IMR-90 (cell line): Measurements from ENCODE around the gene RER1. TPM values are rescaled to one million over a fixed set of nuclear protein-coding genes. Genes with fewer than 3 reads are reported as not detected.
A peak's percentile ranks its signal among the peaks of the same experiment; 100 is the strongest.

Source experiments
- ATAC-seq: fragments of 200-7000 bp; cut with Tn5 transposase; 2 replicates; pipeline ENCODE4 v1.9.1; 2020; ENCODE audit warnings: low read depth, mild to moderate bottlenecking, moderate library complexity
- BruUV-seq: library from RNA; stranded (reverse); fragments of 400-500 nt; replicated peaks from 2 replicates; lab custom pipeline; 2021; lab: Mats Ljungman, UMichigan
- CTCF ChIA-PET: fragments of 300-600 bp; formaldehyde crosslinking; extraction: SDS; loops from one replicate; lab custom pipeline; 2021; ENCODE audit warnings: antibody characterized with exemption; lab: Yijun Ruan, JAX
- POLR2A ChIA-PET: fragments of 300-600 bp; sonication (Branson Sonifier 250); formaldehyde crosslinking; loops from one replicate; lab custom pipeline; 2022; ENCODE audit warnings: antibody characterized with exemption; ENCODE audit not compliant: unreplicated experiment; lab: Charles Lee
- DNase-seq: peaks from one replicate; pipeline ENCODE4 v3.0.0; 2013
- H2AFZ ChIP-seq: replicated peaks from 2 replicates; pipeline ENCODE3; 2013; ENCODE audit warnings: low read length, mild to moderate bottlenecking; ENCODE audit not compliant: poor library complexity
- H2AK5ac ChIP-seq: 2 replicates; pipeline ENCODE4 v1.6.1; 2013; ENCODE audit warnings: low read depth, low read length, inconsistent platforms
- H2AK9ac ChIP-seq: replicated peaks from 2 replicates; pipeline ENCODE3; 2013; ENCODE audit warnings: mild to moderate bottlenecking, low read depth, low read length, moderate library complexity; ENCODE audit not compliant: poor library complexity
- H2BK120ac ChIP-seq: 2 replicates; pipeline ENCODE4 v1.6.1; 2013; ENCODE audit warnings: low read depth, low read length, inconsistent platforms
- H2BK15ac ChIP-seq: 3 replicates; pipeline ENCODE4 v1.6.1; 2013; ENCODE audit warnings: low read depth, low read length, inconsistent platforms
- H2BK20ac ChIP-seq: 2 replicates; pipeline ENCODE4 v1.6.1; 2013; ENCODE audit warnings: low read depth, mild to moderate bottlenecking, inconsistent platforms, low read length, moderate library complexity
- H2BK5ac ChIP-seq: 2 replicates; pipeline ENCODE4 v1.6.1; 2013; ENCODE audit warnings: mild to moderate bottlenecking, low read depth, low read length, inconsistent platforms; ENCODE audit not compliant: poor library complexity, severe bottlenecking
- H3K14ac ChIP-seq: replicated peaks from 2 replicates; pipeline ENCODE4 v1.6.1; 2013; ENCODE audit warnings: low read depth, low read length, inconsistent platforms
- H3K18ac ChIP-seq: 2 replicates; pipeline ENCODE4 v1.6.1; 2013; ENCODE audit warnings: low read depth, low read length, control low read depth
- H3K23ac ChIP-seq: 2 replicates; pipeline ENCODE4 v1.6.1; 2013; ENCODE audit warnings: low read depth, low read length, inconsistent platforms
- H3K27ac ChIP-seq: 2 replicates; pipeline ENCODE4 v1.5.1; 2013; ENCODE audit warnings: mild to moderate bottlenecking, control low read depth, low read length; ENCODE audit not compliant: insufficient read depth
- H3K27me3 ChIP-seq: 2 replicates; pipeline ENCODE4 v1.6.1; 2013; ENCODE audit warnings: low read length; ENCODE audit not compliant: control insufficient read depth, insufficient read depth
- H3K36me3 ChIP-seq: 2 replicates; pipeline ENCODE4 v1.6.1; 2013; ENCODE audit warnings: low read length, mixed read lengths; ENCODE audit not compliant: control insufficient read depth, insufficient read depth
- H3K4ac ChIP-seq: 2 replicates; pipeline ENCODE4 v1.6.1; 2013; ENCODE audit warnings: low read depth, low read length, inconsistent platforms
- H3K4me1 ChIP-seq: 2 replicates; pipeline ENCODE4 v1.6.1; 2013; ENCODE audit warnings: low read length, mixed read lengths; ENCODE audit not compliant: control insufficient read depth, insufficient read depth
- H3K4me2 ChIP-seq: 2 replicates; pipeline ENCODE4 v1.6.1; 2013; ENCODE audit warnings: low read depth, mild to moderate bottlenecking, control low read depth, low read length, moderate library complexity
- H3K4me3 ChIP-seq: 2 replicates; pipeline ENCODE4 v1.5.1; 2013; ENCODE audit warnings: low read depth, mild to moderate bottlenecking, control low read depth, low read length, moderate library complexity; ENCODE audit not compliant: insufficient read depth
- H3K56ac ChIP-seq: 2 replicates; pipeline ENCODE4 v1.6.1; 2013; ENCODE audit warnings: low read length, inconsistent platforms; ENCODE audit not compliant: insufficient read depth; ENCODE audit errors: extremely low read depth
- H3K79me1 ChIP-seq, 2 experiments: 2 replicates each; pipeline ENCODE4 v1.6.1; 2013; ENCODE audit warnings: low read length in 2 of 2, inconsistent platforms in 1 of 2, low read depth in 1 of 2
- H3K9ac ChIP-seq: 2 replicates; pipeline ENCODE4 v1.6.1; 2013; ENCODE audit warnings: low read depth, low read length, control low read depth
- H3K9me1 ChIP-seq: 2 replicates; pipeline ENCODE4 v1.6.1; 2013; ENCODE audit warnings: low read length, inconsistent platforms; ENCODE audit not compliant: insufficient read depth
- H3K9me3 ChIP-seq: 2 replicates; pipeline ENCODE4 v1.6.1; 2013; ENCODE audit warnings: low read length; ENCODE audit not compliant: control insufficient read depth, insufficient read depth
- H4K20me1 ChIP-seq: 2 replicates; pipeline ENCODE4 v1.6.1; 2013; ENCODE audit warnings: low read length, inconsistent platforms; ENCODE audit not compliant: insufficient read depth
- H4K5ac ChIP-seq: 2 replicates; pipeline ENCODE4 v1.6.1; 2013; ENCODE audit warnings: mild to moderate bottlenecking, low read depth, low read length, control low read depth
- H4K8ac ChIP-seq, 2 experiments: 2 replicates each; pipeline ENCODE4 v1.6.1; 2013; ENCODE audit warnings: low read depth in 2 of 2, low read length in 2 of 2, control low read depth in 1 of 2, inconsistent platforms in 1 of 2
- H4K91ac ChIP-seq: 2 replicates; pipeline ENCODE4 v1.6.1; 2013; ENCODE audit warnings: low read depth, low read length, inconsistent platforms; ENCODE audit not compliant: insufficient read depth
- BHLHE40 ChIP-seq: fragments of 150-350 bp; IDR thresholded peaks from 2 replicates; pipeline ENCODE4 v1.6.1; 2016; ENCODE audit warnings: mild to moderate bottlenecking, low read depth, low read length
- CEBPB ChIP-seq: IDR thresholded peaks from 2 replicates; pipeline ENCODE4 v1.6.1; 2012; ENCODE audit warnings: low read depth, low read length, improper control_type of control experiment
- CHD1 ChIP-seq: IDR thresholded peaks from 2 replicates; pipeline ENCODE4 v1.6.1; 2012; ENCODE audit warnings: low read depth, low read length, improper control_type of control experiment
- ELK1 ChIP-seq: fragments of 150-350 bp; IDR thresholded peaks from 2 replicates; pipeline ENCODE4 v1.6.1; 2016; ENCODE audit warnings: low read depth, mild to moderate bottlenecking, low read length, moderate library complexity, borderline replicate concordance
- FOS ChIP-seq: fragments of 150-350 bp; IDR thresholded peaks from 2 replicates; pipeline ENCODE4 v1.6.1; 2016; ENCODE audit warnings: low read depth, low read length
- MAFK ChIP-seq: IDR thresholded peaks from 2 replicates; pipeline ENCODE4 v1.6.1; 2012; ENCODE audit warnings: low read depth, low read length, improper control_type of control experiment
- MXI1 ChIP-seq: IDR thresholded peaks from 2 replicates; pipeline ENCODE4 v1.6.1; 2012; ENCODE audit warnings: low read depth, mild to moderate bottlenecking, low read length, moderate library complexity, borderline replicate concordance
- NFE2L2 ChIP-seq: fragments of 150-350 bp; IDR thresholded peaks from 2 replicates; pipeline ENCODE4 v1.6.1; 2016; ENCODE audit warnings: low read depth, mild to moderate bottlenecking, low read length
- RCOR1 ChIP-seq: IDR thresholded peaks from 2 replicates; pipeline ENCODE4 v1.6.1; 2012; ENCODE audit warnings: mild to moderate bottlenecking, low read length, improper control_type of control experiment; ENCODE audit not compliant: insufficient replicate concordance
- SMC3 ChIP-seq: fragments of 150-350 bp; IDR thresholded peaks from 2 replicates; pipeline ENCODE4 v1.6.1; 2016; ENCODE audit warnings: low read depth, mild to moderate bottlenecking, antibody characterized with exemption, low read length, moderate library complexity
- USF2 ChIP-seq: fragments of 150-350 bp; IDR thresholded peaks from 2 replicates; pipeline ENCODE4 v1.6.1; 2017; ENCODE audit warnings: mild to moderate bottlenecking, antibody characterized with exemption, low read length, low read depth
- WGBS, 2 experiments: methylation state at CpG; one replicate each; pipeline versions ENCODE4 v1.1.5 to v1.1.7; 2013; ENCODE audit warnings: missing lambda C conversion rate in 2 of 2; ENCODE audit not compliant: insufficient read length in 1 of 2; ENCODE audit errors: extremely low coverage in 2 of 2; 5-methylcytosine and 5-hydroxymethylcytosine counted together
- dilution Hi-C: fragments of 300-500 bp; cut with HindIII; formaldehyde crosslinking; loops from one replicate; pipeline ENCODE4 v1.14.3; 2018; ENCODE audit warnings: low sequenced_read_pairs; ENCODE audit not compliant: unreplicated experiment
- in situ Hi-C: fragments of 300-500 bp; cut with MboI; formaldehyde crosslinking; loops from 3 replicates; pipeline ENCODE4 v1.14.3; 2019; ENCODE audit warnings: low sequenced_read_pairs, inconsistent platforms, mixed read lengths
- intact Hi-C: fragments of 100-400 bp; cut with micrococcal nuclease; formaldehyde crosslinking; loops from 2 replicates; pipeline ENCODE4 v1.10.0; 2022
- polyA plus RNA-seq, 3 experiments: library from polyadenylated mRNA; depleted of rRNA; stranded (reverse); fragments of >200 nt; gene quantifications; 2 replicates each; pipeline ENCODE4 v1.2.3, GENCODE V29; 2012; ENCODE audit warnings: low replicate concordance in 1 of 3
- total RNA-seq: library from RNA; depleted of rRNA; stranded (reverse); fragments of >200 nt; gene quantifications from 2 replicates; pipeline ENCODE4 v1.2.3, GENCODE V29; 2012
- TF ChIP-seq, protein P1 (sequence below): conservative IDR thresholded peaks from 2 replicates; pipeline ENCODE4 v1.5.1; 2012; ENCODE audit warnings: mild to moderate bottlenecking, low read depth, low read length, improper control_type of control experiment

The RER1 gene
- total and polyA plus RNA-seq, 2 of the 4 experiments (the other 2 are of a cell fraction): 47.1 to 240 TPM

- Histone ChIP-seq H3K27ac (no peak overlapping the region; the same call in 1 of the 2 replicates), H2BK120ac (no peak overlapping the region), H3K18ac (no peak overlapping the region), H3K4ac (peak overlapping the region; percentile 97), H2AK9ac (peak overlapping the region; percentile 99), H3K36me3 (peaks cover 7% of the 10 kb centered on the region; the same call in 1 of the 2 replicates), H2AFZ (peak overlapping the region; percentile 100), H3K9me1 (no peaks in the 10 kb centered on the region), H3K4me2 (peak overlapping the region; percentile 73; the same call in 1 of the 2 replicates), H4K91ac (0 out of 2 replicates have a peak overlapping the region, but pooled peaks have one; percentile 47), H3K14ac (0 out of 2 replicates have a peak overlapping the region, but pooled peaks have one; percentile 13), H2BK15ac (no peak overlapping the region), H3K56ac (peak overlapping the region; percentile 49; the same call in 1 of the 2 replicates), H4K20me1 (no peaks in the 10 kb centered on the region), H2BK20ac (no peak overlapping the region), H2AK5ac (peak overlapping the region; percentile 87), H3K9me3 (no peaks in the 10 kb centered on the region), H3K9ac (peak overlapping the region; percentile 77; the same call in 1 of the 2 replicates), H3K27me3 (no peaks in the 10 kb centered on the region; the same call in 1 of the 2 replicates), H3K79me1 (peaks cover 11 to 31% of the 10 kb centered on the region in 2 experiments), H3K23ac (peak overlapping the region; percentile 66), H3K4me3 (no peak overlapping the region), H4K5ac (no peak overlapping the region), H3K4me1 (peaks cover 12% of the 10 kb centered on the region), H4K8ac (peak overlapping the region; percentile 33 to 72; a peak in 2 of 4 replicates), H2BK5ac (peak overlapping the region; percentile 92)
- POLR2A ChIA-PET: no interaction called here
- in situ Hi-C loops: loop anchor here (5.0 to 25.0 kb wide), 3 partner anchors 129 to 1009 kb away; no protein-coding TSS in a partner anchor
- DNase-seq (no peak), ATAC-seq (no peak)
- BruUV-seq: no TSS peak
- dilution Hi-C loops: no loop called here
- CTCF ChIA-PET: interaction anchor here (0.7 to 1.0 kb wide), 2 partner anchors 10 to 47 kb away, joined by 3 read pairs; no protein-coding TSS in a partner anchor
- WGBS, 2 experiments: 56% methylated on average over 10 of the region's 28 CpGs; no CpG with 5 or more reads in 1 of the 2 experiments
- intact Hi-C loops: loop anchor here (1.0 to 10.0 kb wide), 4 partner anchors 114 to 1011 kb away; partner anchors contain the start of gene PANK4
- TF ChIP-seq ELK1 (no peak), NFE2L2 (no peak), USF2 (no peak), MAFK (no peak), FOS (no peak), SMC3 (no peak), CEBPB (no peak), RCOR1 (no peak), CHD1 (no peak), MXI1 (no peak), BHLHE40 (no peak)
- TF ChIP-seq, protein P1, sequence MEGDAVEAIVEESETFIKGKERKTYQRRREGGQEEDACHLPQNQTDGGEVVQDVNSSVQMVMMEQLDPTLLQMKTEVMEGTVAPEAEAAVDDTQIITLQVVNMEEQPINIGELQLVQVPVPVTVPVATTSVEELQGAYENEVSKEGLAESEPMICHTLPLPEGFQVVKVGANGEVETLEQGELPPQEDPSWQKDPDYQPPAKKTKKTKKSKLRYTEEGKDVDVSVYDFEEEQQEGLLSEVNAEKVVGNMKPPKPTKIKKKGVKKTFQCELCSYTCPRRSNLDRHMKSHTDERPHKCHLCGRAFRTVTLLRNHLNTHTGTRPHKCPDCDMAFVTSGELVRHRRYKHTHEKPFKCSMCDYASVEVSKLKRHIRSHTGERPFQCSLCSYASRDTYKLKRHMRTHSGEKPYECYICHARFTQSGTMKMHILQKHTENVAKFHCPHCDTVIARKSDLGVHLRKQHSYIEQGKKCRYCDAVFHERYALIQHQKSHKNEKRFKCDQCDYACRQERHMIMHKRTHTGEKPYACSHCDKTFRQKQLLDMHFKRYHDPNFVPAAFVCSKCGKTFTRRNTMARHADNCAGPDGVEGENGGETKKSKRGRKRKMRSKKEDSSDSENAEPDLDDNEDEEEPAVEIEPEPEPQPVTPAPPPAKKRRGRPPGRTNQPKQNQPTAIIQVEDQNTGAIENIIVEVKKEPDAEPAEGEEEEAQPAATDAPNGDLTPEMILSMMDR: no peak
Measured at GRCh38 chr1:2413495-2414296, 22.1 kb downstream of the RER1 start.
